GM12865 (cell line): Measurements from ENCODE around the gene CDC42BPG.
A peak's percentile ranks its signal among the peaks of the same experiment; 100 is the strongest.

Experiments used
- DNase-seq: peaks from one replicate; pipeline ENCODE4 v3.0.0; 2010; ENCODE audit warnings: low read depth
- H3K4me3 ChIP-seq: 2 replicates; pipeline ENCODE4 v1.5.1; 2011; ENCODE audit warnings: mild to moderate bottlenecking, low read depth, low read length, control low read depth
- CTCF ChIP-seq: IDR thresholded peaks from 2 replicates; pipeline ENCODE4 v1.5.1; 2011; ENCODE audit warnings: low read length, control low read depth, low read depth, inconsistent platforms; ENCODE audit not compliant: insufficient read depth; ENCODE audit errors: missing control alignments

Gene CDC42BPG

GRCh38 chr11:64864473-64865285, 20.2 kb upstream of the CDC42BPG start:
- H3K4me3 ChIP-seq, result peak overlapping the region; percentile 69
- peak; percentile 90 for DNase-seq
- no peak for TF ChIP-seq CTCF

- TF ChIP-seq CTCF, result no peak
- peak overlapping the region; percentile 69 for H3K4me3 ChIP-seq
- peak; percentile 27 for DNase-seq
Observed at GRCh38 chr11:64864135-64864472, 19.7 kb upstream of the CDC42BPG start.

GRCh38 chr11:64863391-64864060, 19.1 kb upstream of the CDC42BPG start:
- TF ChIP-seq CTCF, result no peak

GRCh38 chr11:64862987-64863390, 18.5 kb upstream of the CDC42BPG start:
- H3K4me3 ChIP-seq, result peak overlapping the region; percentile 3; the same call in 1 of the 2 replicates
- no peak for TF ChIP-seq CTCF
- no peak for DNase-seq

More at GRCh38 chr11:64863391-64864060, 19.1 kb upstream of the CDC42BPG start:
- DNase-seq, result no peak
- H3K4me3 ChIP-seq, result peak overlapping the region; percentile 69

GRCh38 chr11:64861227-64861975, 16.9 kb upstream of the CDC42BPG start:
- no peak overlapping the region for H3K4me3 ChIP-seq
- peak; percentile 61 for DNase-seq
- TF ChIP-seq CTCF, result no peak

GRCh38 chr11:64859542-64860414, 15.3 kb upstream of the CDC42BPG start:
- DNase-seq, result peak; percentile 98
- peak overlapping the region; percentile 47 for H3K4me3 ChIP-seq
- no peak for TF ChIP-seq CTCF
